COLO668 (cell line): ENCODE measurements around the gene LPP.

Experiments
- DNase-seq: peaks from one replicate; lab custom pipeline; 2025; ENCODE audit not compliant: unreplicated experiment; lab: John Stamatoyannopoulos, UW

LPP gene

GRCh38 chr3:188352196-188352927 lies 198.4 kb downstream of the LPP start:
- no peak for DNase-seq

- no peak for DNase-seq
Observed at GRCh38 chr3:188353426-188353825, 199.5 kb downstream of the LPP start.

GRCh38 chr3:188358787-188359493 lies 205.0 kb downstream of the LPP start:
- no peak for DNase-seq

GRCh38 chr3:188360364-188360881 lies 206.5 kb downstream of the LPP start:
- DNase-seq: no peak

- no peak for DNase-seq
Observed at GRCh38 chr3:188361888-188362287, 207.9 kb downstream of the LPP start.

- peak; percentile 8 for DNase-seq
Observed at GRCh38 chr3:188362405-188362831, 208.5 kb downstream of the LPP start.

- no peak for DNase-seq
Observed at GRCh38 chr3:188365184-188365583, 211.2 kb downstream of the LPP start.

- no peak for DNase-seq
Observed at GRCh38 chr3:188365988-188366698, 212.2 kb downstream of the LPP start.

GRCh38 chr3:188367678-188368077 lies 213.7 kb downstream of the LPP start:
- no peak for DNase-seq

GRCh38 chr3:188369526-188369925 lies 215.6 kb downstream of the LPP start:
- DNase-seq: no peak

GRCh38 chr3:188370081-188370830 lies 216.3 kb downstream of the LPP start:
- no peak for DNase-seq

- DNase-seq: no peak
Observed at GRCh38 chr3:188378786-188379185, 224.8 kb downstream of the LPP start.

GRCh38 chr3:188380252-188380651 lies 226.3 kb downstream of the LPP start:
- no peak for DNase-seq

- no peak for DNase-seq
Observed at GRCh38 chr3:188380722-188381121, 226.8 kb downstream of the LPP start.

- DNase-seq: no peak
Observed at GRCh38 chr3:188383748-188384147, 229.8 kb downstream of the LPP start.

- DNase-seq: no peak
Observed at GRCh38 chr3:188385295-188385694, 231.3 kb downstream of the LPP start.

GRCh38 chr3:188389711-188390342 lies 235.9 kb downstream of the LPP start:
- DNase-seq: no peak

GRCh38 chr3:188390343-188390718 lies 236.4 kb downstream of the LPP start:
- no peak for DNase-seq

- DNase-seq: no peak
Observed at GRCh38 chr3:188390775-188391443, 237.0 kb downstream of the LPP start.

GRCh38 chr3:188391592-188391991 lies 237.6 kb downstream of the LPP start:
- DNase-seq: no peak
